Activated B cell treated with CpG ODN at 0.5 μM for 24 hours (primary cell): ENCODE results near the gene ECT2L. TPM values are rescaled to one million over a fixed set of nuclear protein-coding genes. Genes with fewer than 3 reads are reported as not detected.

Experiments
- ATAC-seq: fragments of 200-7000 bp; cut with Tn5 transposase; one replicate; pipeline ENCODE4 v1.10.0; 2021; ENCODE audit warnings: low read depth, mild to moderate bottlenecking, moderate library complexity
- CTCF ChIA-PET: fragments of 350-600 bp; sonication (Branson Sonifier 250); formaldehyde crosslinking; loops from one replicate; lab custom pipeline; 2021; ENCODE audit warnings: antibody characterized with exemption; lab: Charles Lee
- POLR2A ChIA-PET: fragments of 350-600 bp; sonication (Branson Sonifier 250); formaldehyde crosslinking; loops from one replicate; lab custom pipeline; 2021; ENCODE audit warnings: antibody characterized with exemption; lab: Charles Lee
- DNase-seq: peaks from one replicate; pipeline ENCODE4 v3.0.0; 2022
- H3K27ac Mint-ChIP-seq: one replicate; pipeline ENCODE4 v1.8.0; 2020; ENCODE audit warnings: mixed read lengths
- H3K27me3 Mint-ChIP-seq: one replicate; pipeline ENCODE4 v1.8.0; 2021; ENCODE audit warnings: mixed read lengths
- H3K36me3 Mint-ChIP-seq: one replicate; pipeline ENCODE4 v1.8.0; 2021; ENCODE audit warnings: low read depth, mixed read lengths
- H3K4me1 Mint-ChIP-seq: one replicate; pipeline ENCODE4 v1.8.0; 2021; ENCODE audit warnings: mixed read lengths
- H3K4me3 Mint-ChIP-seq: one replicate; pipeline ENCODE4 v1.8.0; 2020; ENCODE audit warnings: mild to moderate bottlenecking, mixed read lengths
- H3K9me3 Mint-ChIP-seq: one replicate; pipeline ENCODE4 v1.8.0; 2020; ENCODE audit warnings: mixed read lengths
- intact Hi-C: fragments of 100-400 bp; cut with micrococcal nuclease; formaldehyde crosslinking; loops from one replicate; pipeline ENCODE4 v1.15.1; 2024
- total RNA-seq: library from RNA; stranded (reverse); gene quantifications from 2 replicates; pipeline ENCODE4 v1.2.3, GENCODE V29; 2022
- TF ChIP-seq, protein P1 (sequence below): fragments of 200-600 bp; IDR thresholded peaks from one replicate; pipeline ENCODE4 v1.8.0; 2022; ENCODE audit warnings: antibody characterized with exemption, mild to moderate bottlenecking

The ECT2L gene
- total RNA-seq, 1 donor from 2014 or later, result not detected

DNA sequence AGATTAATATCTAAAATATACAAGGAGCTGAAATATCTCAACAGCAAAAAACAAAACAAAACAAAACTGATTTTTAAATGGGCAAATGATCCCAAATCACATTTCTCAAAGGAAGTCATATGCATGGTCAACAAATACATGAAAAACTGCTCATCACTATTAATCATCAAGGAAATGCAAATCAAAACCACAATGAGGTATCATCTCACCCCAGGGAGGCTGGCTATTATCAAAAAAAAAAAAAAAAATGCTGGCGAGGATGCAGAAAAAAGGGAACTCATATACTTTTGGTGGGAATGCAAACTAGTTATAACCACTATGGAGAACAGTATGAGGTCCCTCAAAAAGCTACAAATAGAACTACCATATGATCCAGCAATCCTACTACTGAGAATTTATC lies 157.6 kb downstream of the ECT2L start:
- Mint-ChIP-seq H3K36me3 (peaks cover 4% of the 10 kb centered on the region), H3K9me3 (peaks cover 4% of the 10 kb centered on the region), H3K27ac (no peak overlapping the region), H3K4me3 (no peak overlapping the region), H3K4me1 (peaks cover 51% of the 10 kb centered on the region), H3K27me3 (no peaks in the 10 kb centered on the region)
- DNase-seq (no peak), ATAC-seq (peak; percentile 61)
- POLR2A ChIA-PET, result no interaction called here
- intact Hi-C loops, result no loop called here
- CTCF ChIA-PET, result interaction anchor here (0.6 kb wide), 1 partner anchor 1923 kb away, joined by 4 read pairs; no protein-coding TSS in a partner anchor
- TF ChIP-seq, protein P1, sequence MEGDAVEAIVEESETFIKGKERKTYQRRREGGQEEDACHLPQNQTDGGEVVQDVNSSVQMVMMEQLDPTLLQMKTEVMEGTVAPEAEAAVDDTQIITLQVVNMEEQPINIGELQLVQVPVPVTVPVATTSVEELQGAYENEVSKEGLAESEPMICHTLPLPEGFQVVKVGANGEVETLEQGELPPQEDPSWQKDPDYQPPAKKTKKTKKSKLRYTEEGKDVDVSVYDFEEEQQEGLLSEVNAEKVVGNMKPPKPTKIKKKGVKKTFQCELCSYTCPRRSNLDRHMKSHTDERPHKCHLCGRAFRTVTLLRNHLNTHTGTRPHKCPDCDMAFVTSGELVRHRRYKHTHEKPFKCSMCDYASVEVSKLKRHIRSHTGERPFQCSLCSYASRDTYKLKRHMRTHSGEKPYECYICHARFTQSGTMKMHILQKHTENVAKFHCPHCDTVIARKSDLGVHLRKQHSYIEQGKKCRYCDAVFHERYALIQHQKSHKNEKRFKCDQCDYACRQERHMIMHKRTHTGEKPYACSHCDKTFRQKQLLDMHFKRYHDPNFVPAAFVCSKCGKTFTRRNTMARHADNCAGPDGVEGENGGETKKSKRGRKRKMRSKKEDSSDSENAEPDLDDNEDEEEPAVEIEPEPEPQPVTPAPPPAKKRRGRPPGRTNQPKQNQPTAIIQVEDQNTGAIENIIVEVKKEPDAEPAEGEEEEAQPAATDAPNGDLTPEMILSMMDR, result no peak

Other genes starting within 250 kb of the ECT2L start
- 14.0 and 14.6 TPM in 2 replicates for gene CCDC28A, start 22.3 kb upstream of the ECT2L start, total RNA-seq
- 44.8 and 58.8 TPM in 2 replicates for gene REPS1, start 192.2 kb downstream of the ECT2L start, total RNA-seq
- 63.5 and 63.8 TPM in 2 replicates for gene ABRACL, start 232.7 kb downstream of the ECT2L start, total RNA-seq